HG03378 (cell line): ENCODE measurements around the gene KLHL10.

Experiments used
- ATAC-seq: cut with Tn5 transposase; IDR thresholded peaks from one replicate; pipeline ENCODE4 v1.9.1; 2021; ENCODE audit warnings: mild to moderate bottlenecking, moderate library complexity; ENCODE audit not compliant: unreplicated experiment

The KLHL10 gene

GRCh38 chr17:41892021-41892376 lies 54.4 kb downstream of the KLHL10 start:
- ATAC-seq, result no peak

GRCh38 chr17:41893384-41893783 lies 55.8 kb downstream of the KLHL10 start:
- ATAC-seq, result no peak

GRCh38 chr17:41894791-41895331 lies 57.2 kb downstream of the KLHL10 start:
- ATAC-seq, result no peak

GRCh38 chr17:41895617-41896016 lies 58.0 kb downstream of the KLHL10 start:
- no peak for ATAC-seq

GRCh38 chr17:41896726-41897125 lies 59.1 kb downstream of the KLHL10 start:
- no peak for ATAC-seq
